Esophagus squamous epithelium (tissue), 4 donors: ENCODE measurements around the gene SPATS2L.

Experiments
- CTCF ChIP-seq, 6 experiments: fragments of 450-650 bp in 4 of 6; fragments of 200-600 bp in 2 of 6; sonication (generic) in 2 of 6; IDR thresholded peaks; one replicate each; pipeline ENCODE4 v1.5.1; 2016 to 2019; ENCODE audit warnings: antibody characterized with exemption in 6 of 6, mild to moderate bottlenecking in 4 of 6, moderate library complexity in 4 of 6
- POLR2A ChIP-seq, 4 donors: fragments of 450-650 bp; IDR thresholded peaks; one replicate each; pipeline ENCODE4 v1.6.1; 2017; ENCODE audit warnings: antibody characterized with exemption in 4 of 4, mild to moderate bottlenecking in 4 of 4, moderate library complexity in 3 of 4

- TF ChIP-seq CTCF (IDR thresholded peaks at IDR 0.05) (no peak), POLR2A (IDR thresholded peaks at IDR 0.05) (no peak)
Measured at GRCh38 chr2:200351815-200352214, 45.3 kb downstream of the SPATS2L start.
